Mesenchymal stem cell (in vitro differentiated cells and primary cell): ENCODE measurements around the gene TRIM49D2. TPM values are rescaled to one million over a fixed set of nuclear protein-coding genes. Genes with fewer than 3 reads are reported as not detected.
"Not testable (repeated sequence)": the region's sequence is repeated elsewhere in the genome, so short reads cannot be mapped to it uniquely, and the experiment has no call there.

Source experiments
- DNase-seq: peaks from one replicate; pipeline ENCODE4 v3.0.0-alpha.2; 2013
- H2AFZ ChIP-seq: one replicate; pipeline ENCODE4 v1.6.1; 2013; ENCODE audit warnings: low read depth, mild to moderate bottlenecking, control low read depth, inconsistent platforms, low read length, moderate library complexity
- H2AK5ac ChIP-seq: 2 replicates; pipeline ENCODE4 v1.6.1; 2013; ENCODE audit warnings: low read length, moderate library complexity, mild to moderate bottlenecking, inconsistent platforms; ENCODE audit not compliant: severe bottlenecking
- H2BK120ac ChIP-seq: one replicate; pipeline ENCODE4 v1.6.1; 2013; ENCODE audit warnings: low read depth, mild to moderate bottlenecking, inconsistent platforms, low read length, moderate library complexity
- H2BK12ac ChIP-seq, 2 experiments: one replicate each; pipeline ENCODE4 v1.6.1; 2013; ENCODE audit warnings: inconsistent platforms in 2 of 2, low read length in 2 of 2, mild to moderate bottlenecking in 2 of 2, moderate library complexity in 2 of 2, control low read depth in 1 of 2
- H2BK15ac ChIP-seq: one replicate; pipeline ENCODE4 v1.6.1; 2013; ENCODE audit warnings: mild to moderate bottlenecking, low read depth, inconsistent platforms; ENCODE audit not compliant: poor library complexity, severe bottlenecking
- H2BK5ac ChIP-seq: 2 replicates; pipeline ENCODE4 v1.6.1; 2013; ENCODE audit warnings: low read depth, mild to moderate bottlenecking, low read length, control low read depth, inconsistent platforms; ENCODE audit not compliant: poor library complexity, severe bottlenecking
- H3K14ac ChIP-seq, 2 experiments: one replicate each; pipeline ENCODE4 v1.6.1; 2013; ENCODE audit warnings: inconsistent platforms in 2 of 2, low read length in 2 of 2, control low read depth in 1 of 2, mild to moderate bottlenecking in 1 of 2, moderate library complexity in 1 of 2
- H3K18ac ChIP-seq, 2 experiments: one replicate each; pipeline ENCODE4 v1.6.1; 2013; ENCODE audit warnings: inconsistent platforms in 2 of 2, low read length in 2 of 2, control low read depth in 1 of 2, low read depth in 1 of 2, mild to moderate bottlenecking in 1 of 2
- H3K23ac ChIP-seq, 2 experiments: one replicate each; pipeline ENCODE4 v1.6.1; 2013; ENCODE audit warnings: inconsistent platforms in 2 of 2, low read length in 2 of 2, mild to moderate bottlenecking in 2 of 2, moderate library complexity in 2 of 2, control low read depth in 1 of 2
- H3K27ac ChIP-seq: 2 replicates; pipeline ENCODE4 v1.5.1; 2013; ENCODE audit warnings: mild to moderate bottlenecking, moderate library complexity, low read length, control low read depth, inconsistent platforms; ENCODE audit not compliant: poor library complexity, severe bottlenecking
- H3K27me3 ChIP-seq, 2 experiments: 2 replicates each; pipeline versions ENCODE4 v1.6.1 to v1.7.0; 2013; ENCODE audit warnings: low read length in 2 of 2, mild to moderate bottlenecking in 2 of 2, moderate library complexity in 2 of 2, control low read depth in 1 of 2, inconsistent platforms in 1 of 2; ENCODE audit not compliant: control insufficient read depth in 1 of 2, insufficient read depth in 1 of 2
- H3K36me3 ChIP-seq, 2 experiments: 2 replicates each; pipeline versions ENCODE4 v1.6.1 to v1.7.0; 2013; ENCODE audit warnings: low read length in 2 of 2, control low read depth in 1 of 2, inconsistent platforms in 1 of 2, low read depth in 1 of 2, mild to moderate bottlenecking in 1 of 2; ENCODE audit not compliant: insufficient read depth in 2 of 2, control insufficient read depth in 1 of 2
- H3K4ac ChIP-seq, 2 experiments: one replicate each; pipeline ENCODE4 v1.6.1; 2013; ENCODE audit warnings: inconsistent platforms in 2 of 2, low read length in 2 of 2, mild to moderate bottlenecking in 2 of 2, moderate library complexity in 2 of 2, control low read depth in 1 of 2, low read depth in 1 of 2
- H3K4me1 ChIP-seq: 2 replicates; pipeline ENCODE4 v1.6.1; 2013; ENCODE audit warnings: low read depth, low read length, control low read depth; ENCODE audit not compliant: control insufficient read depth, insufficient read depth
- H3K4me2 ChIP-seq: 2 replicates; pipeline ENCODE4 v1.6.1; 2013; ENCODE audit warnings: low read length, mild to moderate bottlenecking, inconsistent platforms; ENCODE audit not compliant: poor library complexity, severe bottlenecking
- H3K4me3 ChIP-seq, 2 experiments: 2 replicates each; pipeline versions ENCODE4 v1.5.1 to v1.7.0; 2013; ENCODE audit warnings: low read length in 2 of 2, mild to moderate bottlenecking in 2 of 2, control low read depth in 1 of 2, low read depth in 1 of 2; ENCODE audit not compliant: insufficient read depth in 1 of 2
- H3K79me1 ChIP-seq: replicated peaks from 2 replicates; pipeline ENCODE4 v1.6.1; 2013; ENCODE audit warnings: mild to moderate bottlenecking, control low read depth, low read length, inconsistent platforms; ENCODE audit not compliant: poor library complexity, severe bottlenecking
- H3K9ac ChIP-seq: 2 replicates; pipeline ENCODE4 v1.7.0; 2013; ENCODE audit warnings: mild to moderate bottlenecking, low read length, moderate library complexity
- H3K9me3 ChIP-seq: 2 replicates; pipeline ENCODE4 v1.7.0; 2013; ENCODE audit warnings: mild to moderate bottlenecking, low read length; ENCODE audit not compliant: control insufficient read depth
- H4K8ac ChIP-seq: one replicate; pipeline ENCODE4 v1.6.1; 2013; ENCODE audit warnings: inconsistent platforms, mild to moderate bottlenecking, low read length, moderate library complexity
- H4K91ac ChIP-seq: one replicate; pipeline ENCODE4 v1.6.1; 2013; ENCODE audit warnings: mild to moderate bottlenecking, low read length, inconsistent platforms
- WGBS: methylation state at CpG from one replicate; pipeline ENCODE4 v1.1.7; 2013; ENCODE audit warnings: mixed read lengths; 5-methylcytosine and 5-hydroxymethylcytosine counted together
- small RNA-seq: library from polyadenylated mRNA; stranded (forward); fragments of <200 nt; extraction: miRNeasy Mini kit (QIAGEN cat#:217004); gene quantifications from one replicate; pipeline ENCODE3, GENCODE V24; 2013; ENCODE audit warnings: low read depth

Gene TRIM49D2

GRCh38 chr11:89922195-89922660, 1.6 kb upstream of the TRIM49D2 start, which contains the start of gene TRIM49D1:
Gene TRIM49D1 (minus strand): TSS chr11:89922245. CDS start chr11:89917710, 4,535 bp downstream.
- Histone ChIP-seq H3K4me3 (no peak within 1 kb of the TSS), H2AFZ (no peak within 1 kb of the TSS), H3K27ac (no peak within 1 kb of the TSS), H3K9ac (no peak within 1 kb of the TSS), H3K18ac (no peak within 1 kb of the TSS), H4K8ac (no peak within 1 kb of the TSS), H3K4me2 (no peak within 1 kb of the TSS), H3K14ac (no peak within 1 kb of the TSS), H2BK12ac (no peak within 1 kb of the TSS), H3K79me1 (no peaks in the 10 kb centered on the region), H3K36me3 (no peaks in the 10 kb centered on the region), H3K4me1 (no peaks in the 10 kb centered on the region), H3K27me3 (no peaks in the 10 kb centered on the region), H2AK5ac (no peak within 1 kb of the TSS), H2BK5ac (no peak within 1 kb of the TSS), H3K23ac (no peak within 1 kb of the TSS), H3K9me3 (no peaks in the 10 kb centered on the region), H2BK120ac (no peak within 1 kb of the TSS), H2BK15ac (no peak within 1 kb of the TSS), H4K91ac (no peak within 1 kb of the TSS), H3K4ac (no peak within 1 kb of the TSS)
- WGBS, result 78% methylated on average over 1 of the region's 3 CpGs
- no peak for DNase-seq

GRCh38 chr11:89960833-89961232, 37.0 kb downstream of the TRIM49D2 start:
- H3K9ac ChIP-seq, H3K36me3 ChIP-seq, H4K91ac ChIP-seq, H4K8ac ChIP-seq, DNase-seq, H2BK5ac ChIP-seq, H3K14ac ChIP-seq, H3K4me2 ChIP-seq, H3K9me3 ChIP-seq, H3K23ac ChIP-seq, H2BK15ac ChIP-seq, H2AFZ ChIP-seq, H2BK12ac ChIP-seq, H2BK120ac ChIP-seq, H3K4me3 ChIP-seq, H3K27me3 ChIP-seq, H3K18ac ChIP-seq, H3K4ac ChIP-seq, H3K27ac ChIP-seq, H2AK5ac ChIP-seq, H3K4me1 ChIP-seq, H3K79me1 ChIP-seq: not testable (repeated sequence)
- 100% methylated on average over 2 of the region's 6 CpGs for WGBS

- not testable (repeated sequence) for H3K27me3 ChIP-seq, H4K8ac ChIP-seq, DNase-seq
These were observed 41.9 kb downstream of the TRIM49D2 start, which contains the start of gene TRIM64 for GRCh38 chr11:89965737-89966136. Gene TRIM64 (plus strand): TSS chr11:89966037. CDS start chr11:89968504, 2,467 bp downstream.

More at GRCh38 chr11:89965737-89966136, 41.9 kb downstream of the TRIM49D2 start, which contains the start of gene TRIM64:
- not testable (repeated sequence) for H3K4ac ChIP-seq, H2BK12ac ChIP-seq, H2BK5ac ChIP-seq, H2BK15ac ChIP-seq, H3K23ac ChIP-seq, H3K36me3 ChIP-seq, H3K9me3 ChIP-seq, H3K14ac ChIP-seq, H4K91ac ChIP-seq, H3K79me1 ChIP-seq, H3K18ac ChIP-seq, H3K9ac ChIP-seq, H2AK5ac ChIP-seq, H3K4me2 ChIP-seq, H2AFZ ChIP-seq, H3K4me3 ChIP-seq, H3K27ac ChIP-seq, H3K4me1 ChIP-seq, H2BK120ac ChIP-seq
- WGBS, result no CpG with 5 or more reads among the region's 4 CpGs

Small RNA genes lying within 50 kb of the gene (small RNA-seq; reads per million reads assigned to genes)
- gene AP004607.1, result not detected
